Measurements from ENCODE around the gene SPTSSB.

SPTSSB gene, protein sequence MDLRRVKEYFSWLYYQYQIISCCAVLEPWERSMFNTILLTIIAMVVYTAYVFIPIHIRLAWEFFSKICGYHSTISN

DNA sequence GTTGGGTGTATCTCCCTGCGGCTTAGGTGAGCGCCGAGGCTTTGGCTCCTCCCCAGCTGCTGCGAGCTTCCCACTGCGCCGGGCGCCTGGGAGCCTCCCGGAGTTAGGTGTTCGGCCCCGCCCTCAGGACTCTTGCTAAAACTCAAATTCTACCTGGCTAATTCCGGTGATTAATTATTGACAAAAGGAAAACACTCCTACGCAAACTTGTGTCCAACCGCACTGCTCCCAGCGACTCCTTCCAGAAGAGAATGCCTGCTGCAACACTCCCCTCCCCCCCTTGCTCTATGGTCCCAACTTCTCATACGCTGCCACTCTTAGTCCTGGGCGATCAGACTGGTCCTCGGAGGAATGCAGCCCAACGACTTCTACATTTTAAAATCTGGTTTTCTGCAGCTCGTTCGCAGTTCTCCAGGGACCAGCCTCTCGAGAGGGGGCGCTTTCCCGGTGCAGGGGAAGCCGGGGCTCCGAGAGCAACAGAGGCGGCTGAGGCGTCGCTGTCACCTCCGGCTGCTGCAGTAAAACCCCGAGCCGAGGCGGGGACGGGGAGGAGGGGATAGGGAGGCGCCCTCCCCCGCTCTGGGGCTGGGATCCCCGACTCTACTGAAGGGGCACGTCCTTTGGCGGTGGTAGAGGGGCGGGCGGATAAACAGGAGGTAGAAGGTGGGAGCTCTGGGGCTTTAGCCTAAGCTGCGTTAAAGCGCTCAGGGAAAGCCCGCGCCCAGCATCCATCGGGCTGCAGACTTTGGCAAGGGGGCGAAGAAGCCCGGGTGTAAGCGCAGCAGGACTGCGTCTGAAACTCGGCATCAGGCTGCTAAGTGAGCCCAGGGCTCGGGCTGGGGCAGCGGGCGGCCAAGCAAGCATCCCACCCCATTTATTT lies at the start of gene SPTSSB:
TSS of gene SPTSSB (minus strand) at position 77 of the 880 bp plus-strand sequence. CDS start 25,194 bp downstream, outside the sequence.
- TF ChIP-seq, protein P1, sequence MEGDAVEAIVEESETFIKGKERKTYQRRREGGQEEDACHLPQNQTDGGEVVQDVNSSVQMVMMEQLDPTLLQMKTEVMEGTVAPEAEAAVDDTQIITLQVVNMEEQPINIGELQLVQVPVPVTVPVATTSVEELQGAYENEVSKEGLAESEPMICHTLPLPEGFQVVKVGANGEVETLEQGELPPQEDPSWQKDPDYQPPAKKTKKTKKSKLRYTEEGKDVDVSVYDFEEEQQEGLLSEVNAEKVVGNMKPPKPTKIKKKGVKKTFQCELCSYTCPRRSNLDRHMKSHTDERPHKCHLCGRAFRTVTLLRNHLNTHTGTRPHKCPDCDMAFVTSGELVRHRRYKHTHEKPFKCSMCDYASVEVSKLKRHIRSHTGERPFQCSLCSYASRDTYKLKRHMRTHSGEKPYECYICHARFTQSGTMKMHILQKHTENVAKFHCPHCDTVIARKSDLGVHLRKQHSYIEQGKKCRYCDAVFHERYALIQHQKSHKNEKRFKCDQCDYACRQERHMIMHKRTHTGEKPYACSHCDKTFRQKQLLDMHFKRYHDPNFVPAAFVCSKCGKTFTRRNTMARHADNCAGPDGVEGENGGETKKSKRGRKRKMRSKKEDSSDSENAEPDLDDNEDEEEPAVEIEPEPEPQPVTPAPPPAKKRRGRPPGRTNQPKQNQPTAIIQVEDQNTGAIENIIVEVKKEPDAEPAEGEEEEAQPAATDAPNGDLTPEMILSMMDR (IDR thresholded peaks at IDR 0.05): peak; percentile 5
- Histone ChIP-seq H3K27ac (no peak within 1 kb of the TSS), H3K9me3 (ENCODE audit: control insufficient read depth, low read length) (no peaks in the 10 kb centered on the region), H3K27me3 (ENCODE audit: control insufficient read depth, insufficient read depth, low read length) (peaks cover 2% of the 10 kb centered on the region), H2AFZ (peak within 1 kb of the TSS; percentile 88), H3K4me2 (ENCODE audit: low read length) (peak within 1 kb of the TSS; percentile 83), H3K79me2 (no peaks in the 10 kb centered on the region), H3K9ac (no peak within 1 kb of the TSS), H3K4me3 (ENCODE audit: low read depth, low read length) (peak within 1 kb of the TSS; percentile 54), H3K4me1 (peaks cover 3% of the 10 kb centered on the region), H3K36me3 (ENCODE audit: control insufficient read depth, insufficient read depth, low read length) (no peaks in the 10 kb centered on the region)

DNA sequence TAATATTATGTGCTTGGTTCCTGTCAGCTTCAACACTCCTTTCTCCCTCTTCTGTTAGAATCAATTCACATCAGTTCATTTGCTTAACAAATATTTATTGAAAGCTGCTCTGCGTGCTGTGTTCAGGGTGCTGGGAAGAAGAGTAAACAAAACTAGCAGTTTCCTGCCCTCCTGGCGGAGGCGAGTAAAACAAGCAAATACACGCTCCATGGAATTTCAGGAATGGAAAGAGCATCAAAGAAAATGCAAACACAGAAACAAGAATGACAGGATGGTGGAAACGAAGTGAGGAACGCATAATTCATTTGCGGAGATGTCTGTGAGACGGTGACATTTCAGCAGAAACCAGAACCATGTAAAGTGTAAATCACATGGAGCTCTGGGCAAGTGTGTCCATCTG lies 49.4 kb upstream of the SPTSSB start:
- TF ChIP-seq, protein P1 (IDR thresholded peaks at IDR 0.05): no peak
- no peak overlapping the region for H3K27ac ChIP-seq
- no peak overlapping the region for H3K4me3 ChIP-seq (ENCODE audit: low read depth, low read length)
- H3K79me2 ChIP-seq: no peaks in the 10 kb centered on the region
- no peaks in the 10 kb centered on the region for H3K9me3 ChIP-seq (ENCODE audit: control insufficient read depth, low read length)
- no peaks in the 10 kb centered on the region for H3K36me3 ChIP-seq (ENCODE audit: control insufficient read depth, insufficient read depth, low read length)
- no peak overlapping the region for H3K9ac ChIP-seq
- H3K4me2 ChIP-seq (ENCODE audit: low read length): no peak overlapping the region
- H3K27me3 ChIP-seq (ENCODE audit: control insufficient read depth, insufficient read depth, low read length): no peaks in the 10 kb centered on the region
- H3K4me1 ChIP-seq: no peaks in the 10 kb centered on the region
- peak overlapping the region; percentile 34 for H2AFZ ChIP-seq

DNA sequence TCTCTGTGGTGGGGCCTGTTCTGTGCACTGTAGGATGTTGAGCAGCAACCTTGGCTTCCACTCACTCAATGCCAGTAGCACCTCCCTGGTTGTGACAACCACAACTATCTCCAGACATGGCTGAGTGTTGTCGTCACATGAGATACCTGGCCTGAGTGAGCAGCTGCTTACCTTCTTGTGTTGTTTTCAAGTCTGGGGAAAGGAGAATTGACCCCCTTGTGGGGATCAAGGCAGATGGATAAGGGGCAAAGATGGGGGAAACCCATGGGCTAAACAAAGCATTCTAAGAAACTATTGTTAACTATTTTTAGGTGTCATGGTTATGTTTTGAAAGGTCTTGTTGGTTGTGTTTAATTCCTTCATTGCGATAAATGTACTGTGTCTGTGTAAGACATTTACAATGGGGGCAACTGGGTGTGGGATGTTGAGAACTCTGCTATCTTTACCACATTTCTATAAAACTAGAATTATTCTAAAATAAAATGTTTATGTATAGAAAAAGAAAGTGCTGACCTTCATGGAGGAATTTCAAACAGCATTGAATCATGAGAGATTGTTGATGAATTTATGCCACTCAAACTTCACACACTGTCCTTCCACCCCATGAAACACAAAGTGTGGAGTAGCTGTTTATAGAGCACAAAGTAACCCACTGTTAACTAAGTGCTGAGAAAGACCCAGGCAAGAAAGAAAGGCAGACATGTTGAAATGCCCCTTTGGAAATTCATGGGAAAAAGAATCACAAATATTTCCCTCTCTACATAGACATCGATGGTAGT lies 48.4 kb upstream of the SPTSSB start:
- no peak overlapping the region for H2AFZ ChIP-seq
- no peak overlapping the region for H3K4me2 ChIP-seq (ENCODE audit: low read length)
- H3K36me3 ChIP-seq (ENCODE audit: control insufficient read depth, insufficient read depth, low read length): no peaks in the 10 kb centered on the region
- no peaks in the 10 kb centered on the region for H3K9me3 ChIP-seq (ENCODE audit: control insufficient read depth, low read length)
- H3K27ac ChIP-seq: no peak overlapping the region
- H3K4me1 ChIP-seq: no peaks in the 10 kb centered on the region
- TF ChIP-seq, protein P1 (IDR thresholded peaks at IDR 0.05): no peak
- no peak overlapping the region for H3K4me3 ChIP-seq (ENCODE audit: low read depth, low read length)
- H3K9ac ChIP-seq: no peak overlapping the region
- H3K79me2 ChIP-seq: no peaks in the 10 kb centered on the region
- H3K27me3 ChIP-seq (ENCODE audit: control insufficient read depth, insufficient read depth, low read length): no peaks in the 10 kb centered on the region

DNA sequence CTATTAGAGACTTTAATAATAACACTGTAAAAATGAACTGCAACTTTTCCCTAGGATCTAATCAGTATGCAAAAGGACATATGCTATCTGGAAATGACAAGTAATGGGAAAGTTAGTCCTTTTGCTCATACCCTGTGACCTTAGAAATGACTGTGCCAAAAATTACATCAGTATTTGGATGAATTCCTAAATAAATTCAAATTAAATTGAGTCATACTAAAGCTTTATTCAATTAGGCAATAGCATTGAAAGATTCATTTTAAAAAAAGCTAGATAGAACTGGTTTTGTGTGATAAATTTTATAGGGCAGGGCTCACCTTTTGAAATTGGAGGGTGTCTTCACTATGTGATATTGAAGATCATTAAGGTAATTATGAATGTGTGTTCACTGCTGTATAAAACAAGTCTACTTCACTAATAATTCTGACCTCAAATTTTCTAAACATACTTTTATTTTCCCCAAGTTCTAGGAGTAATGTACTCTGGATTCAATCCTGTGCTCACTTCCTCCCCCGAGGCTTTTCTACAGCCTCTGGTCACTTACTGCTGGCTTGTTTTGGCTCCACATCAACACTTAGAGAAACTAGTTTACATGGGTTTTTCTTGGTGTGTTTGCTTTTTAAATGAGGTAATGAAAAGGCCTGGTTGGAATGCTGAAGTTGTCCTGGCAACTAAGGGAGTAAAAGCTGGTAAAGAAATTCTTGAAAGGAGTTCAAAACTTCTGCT lies 44.4 kb upstream of the SPTSSB start:
- Histone ChIP-seq H2AFZ (no peak overlapping the region), H3K27me3 (ENCODE audit: control insufficient read depth, insufficient read depth, low read length) (no peaks in the 10 kb centered on the region), H3K4me1 (no peaks in the 10 kb centered on the region), H3K4me3 (ENCODE audit: low read depth, low read length) (no peak overlapping the region), H3K9ac (no peak overlapping the region), H3K36me3 (ENCODE audit: control insufficient read depth, insufficient read depth, low read length) (no peaks in the 10 kb centered on the region), H3K27ac (peak overlapping the region; percentile 36), H3K79me2 (no peaks in the 10 kb centered on the region), H3K4me2 (ENCODE audit: low read length) (no peak overlapping the region), H3K9me3 (ENCODE audit: control insufficient read depth, low read length) (no peaks in the 10 kb centered on the region)
- TF ChIP-seq, protein P1 (IDR thresholded peaks at IDR 0.05): no peak

Measured in parathyroid adenoma (tissue), 2 donors.